IgD-negative memory B cell (primary cell): ENCODE results near the gene UVRAG. TPM values are rescaled to one million over a fixed set of nuclear protein-coding genes. Genes with fewer than 3 reads are reported as not detected.
A peak's percentile ranks its signal among the peaks of the same experiment; 100 is the strongest.

ENCODE experiments used
- H3K27ac Mint-ChIP-seq, 3 donors: one replicate each; pipeline ENCODE4 v1.8.0; 2020 to 2022; ENCODE audit warnings: mild to moderate bottlenecking in 3 of 3, mixed read lengths in 3 of 3, moderate library complexity in 1 of 3
- H3K27me3 Mint-ChIP-seq: one replicate; pipeline ENCODE4 v1.8.0; 2021; ENCODE audit warnings: mixed read lengths
- H3K36me3 Mint-ChIP-seq: one replicate; pipeline ENCODE4 v1.8.0; 2020; ENCODE audit warnings: mild to moderate bottlenecking, mixed read lengths
- H3K4me1 Mint-ChIP-seq, 3 donors: one replicate each; pipeline ENCODE4 v1.8.0; 2020 to 2022; ENCODE audit warnings: mixed read lengths in 3 of 3, mild to moderate bottlenecking in 1 of 3
- H3K4me3 Mint-ChIP-seq, 4 donors: one replicate each; pipeline ENCODE4 v1.8.0; 2020 to 2022; ENCODE audit warnings: mild to moderate bottlenecking in 4 of 4, mixed read lengths in 4 of 4, moderate library complexity in 3 of 4
- H3K9me3 Mint-ChIP-seq, 3 donors: one replicate each; pipeline ENCODE4 v1.8.0; 2020 to 2021; ENCODE audit warnings: mixed read lengths in 3 of 3, mild to moderate bottlenecking in 1 of 3
- polyA plus RNA-seq: library from polyadenylated mRNA; unstranded; fragments of 300-500 nt; fragmentation: Illumina TruSeq; gene quantifications from one replicate; pipeline ENCODE4 v1.2.3, GENCODE V29; 2021

Gene UVRAG
- polyA plus RNA-seq, 1 donor from 2014 or later, result 79.9 TPM

DNA sequence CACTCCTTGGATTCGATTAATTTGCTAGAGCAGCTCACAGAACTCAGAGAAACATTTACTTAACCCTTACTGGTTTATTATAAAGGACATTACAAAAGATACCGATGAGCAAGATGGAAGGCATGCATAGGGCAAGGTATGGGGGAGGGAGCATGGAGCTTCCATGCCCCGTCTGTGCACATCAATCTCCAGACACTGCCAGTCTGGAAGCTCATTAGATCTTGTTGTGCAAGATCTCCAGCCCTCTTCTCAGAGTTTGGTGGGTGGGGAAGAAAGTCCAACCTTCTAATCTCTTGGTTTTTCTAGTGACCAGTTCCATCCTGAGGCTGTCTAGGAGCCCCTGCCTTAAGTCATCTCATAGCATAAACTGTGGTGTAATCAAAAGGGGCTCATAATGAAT lies 190.7 kb downstream of the UVRAG start:
- H3K9me3 Mint-ChIP-seq, result peaks cover 0 to 7% (median under 1%) of the 10 kb centered on the region in 3 donors
- peaks cover 21% of the 10 kb centered on the region for H3K36me3 Mint-ChIP-seq
- H3K4me3 Mint-ChIP-seq, result no peak overlapping the region
- H3K27me3 Mint-ChIP-seq, result no peaks in the 10 kb centered on the region
- peak overlapping the region in 1 of 3 donors; percentile 8 for H3K27ac Mint-ChIP-seq
- peaks cover 1 to 12% (median 2%) of the 10 kb centered on the region in 3 donors for H3K4me1 Mint-ChIP-seq

DNA sequence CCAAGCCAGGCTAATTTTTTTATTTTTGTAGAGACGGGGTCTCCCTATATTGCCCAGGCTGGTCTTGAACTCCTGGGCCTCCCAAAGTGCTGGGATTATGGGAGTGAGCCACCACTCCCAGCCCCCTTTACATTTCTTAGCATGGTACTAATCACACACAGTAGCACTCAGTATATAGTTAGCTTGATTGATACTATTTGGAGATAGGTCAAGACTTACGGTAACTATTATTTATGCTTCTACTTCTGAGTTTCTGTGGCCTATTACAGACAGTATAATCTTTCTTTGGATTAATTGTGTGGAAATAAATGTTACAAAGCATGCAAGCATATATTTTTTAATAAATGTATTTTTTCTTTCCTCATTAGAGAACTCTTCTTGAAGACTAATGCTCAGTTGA lies 192.2 kb downstream of the UVRAG start:
- peaks cover 13% of the 10 kb centered on the region for H3K36me3 Mint-ChIP-seq
- H3K27ac Mint-ChIP-seq, result no peak overlapping the region
- no peaks in the 10 kb centered on the region for H3K9me3 Mint-ChIP-seq
- H3K4me1 Mint-ChIP-seq, result peaks cover 0 to 16% (median 1%) of the 10 kb centered on the region in 3 donors
- H3K27me3 Mint-ChIP-seq, result no peaks in the 10 kb centered on the region
- H3K4me3 Mint-ChIP-seq, result no peak overlapping the region

DNA sequence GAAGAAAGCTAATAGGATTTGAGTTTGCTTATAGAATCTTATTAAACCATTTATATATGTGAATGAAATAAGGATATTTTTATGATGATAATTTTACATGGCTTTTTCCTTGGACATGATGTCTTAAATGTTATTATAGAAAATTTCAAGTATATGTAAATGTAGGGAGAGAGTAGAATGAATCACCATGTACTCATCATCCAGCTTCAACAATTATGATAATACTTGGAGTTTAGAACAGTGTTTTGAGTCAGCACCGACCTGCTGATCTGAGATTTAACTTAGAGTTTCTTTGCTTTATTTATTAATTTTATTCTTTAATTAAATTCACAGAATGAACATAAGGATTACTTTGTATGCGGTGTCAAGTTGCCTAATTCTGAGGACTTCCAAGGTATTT lies 193.5 kb downstream of the UVRAG start:
- peaks cover 0 to 11% (median 3%) of the 10 kb centered on the region in 3 donors for H3K4me1 Mint-ChIP-seq
- H3K36me3 Mint-ChIP-seq, result peaks cover 9% of the 10 kb centered on the region
- H3K27me3 Mint-ChIP-seq, result no peaks in the 10 kb centered on the region
- no peak overlapping the region for H3K4me3 Mint-ChIP-seq
- H3K9me3 Mint-ChIP-seq, result no peaks in the 10 kb centered on the region
- no peak overlapping the region for H3K27ac Mint-ChIP-seq

DNA sequence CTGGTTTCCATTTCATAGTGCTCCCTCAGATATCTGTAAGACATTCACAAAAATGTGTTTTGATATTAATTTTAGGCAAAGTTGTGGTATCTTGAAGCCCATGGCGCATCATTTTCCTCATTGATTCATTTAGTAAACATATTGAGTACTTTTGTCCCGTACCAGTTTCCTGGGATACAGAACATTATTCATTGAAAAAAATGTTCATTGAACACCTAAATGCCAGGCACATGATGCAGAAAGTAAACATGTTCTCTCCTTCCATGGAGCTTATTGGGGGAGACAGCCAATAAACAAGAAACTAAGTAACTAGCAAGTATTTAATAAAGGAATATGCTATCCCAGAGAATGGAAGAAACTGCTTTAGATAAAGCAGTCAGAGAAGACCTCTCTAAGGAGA lies 195.0 kb downstream of the UVRAG start:
- Mint-ChIP-seq H3K27me3 (no peaks in the 10 kb centered on the region), H3K4me1 (peaks cover 0 to 11% (median 6%) of the 10 kb centered on the region in 3 donors), H3K4me3 (no peak overlapping the region), H3K36me3 (peaks cover 11% of the 10 kb centered on the region), H3K9me3 (peaks cover 0 to 3% (median 0%) of the 10 kb centered on the region in 3 donors), H3K27ac (peak overlapping the region in 1 of 3 donors; percentile 25)

DNA sequence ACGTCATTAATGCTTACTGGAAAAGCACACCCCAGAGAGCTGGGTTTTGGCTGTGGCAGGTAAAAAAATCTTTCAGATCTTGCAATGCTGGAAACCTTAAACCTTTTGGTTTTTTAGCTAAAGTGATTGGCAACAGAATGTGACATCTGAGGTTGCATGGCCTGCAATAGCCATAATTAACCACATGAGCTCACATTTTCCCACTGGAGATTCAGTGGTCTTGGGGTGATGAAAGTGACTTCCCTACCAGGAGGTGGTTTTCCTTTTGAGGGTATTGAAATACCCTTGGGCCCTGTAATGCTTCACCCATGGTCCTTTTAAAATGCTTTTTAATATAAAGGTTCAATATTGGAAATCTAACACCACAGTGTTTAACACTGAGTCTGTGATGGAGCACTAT lies 198.5 kb downstream of the UVRAG start:
- Mint-ChIP-seq H3K9me3 (peaks cover 0 to 7% (median 4%) of the 10 kb centered on the region in 3 donors), H3K27me3 (no peaks in the 10 kb centered on the region), H3K36me3 (peaks cover 18% of the 10 kb centered on the region), H3K4me1 (peaks cover 0 to 10% (median 6%) of the 10 kb centered on the region in 3 donors), H3K27ac (no peak overlapping the region), H3K4me3 (no peak overlapping the region)

DNA sequence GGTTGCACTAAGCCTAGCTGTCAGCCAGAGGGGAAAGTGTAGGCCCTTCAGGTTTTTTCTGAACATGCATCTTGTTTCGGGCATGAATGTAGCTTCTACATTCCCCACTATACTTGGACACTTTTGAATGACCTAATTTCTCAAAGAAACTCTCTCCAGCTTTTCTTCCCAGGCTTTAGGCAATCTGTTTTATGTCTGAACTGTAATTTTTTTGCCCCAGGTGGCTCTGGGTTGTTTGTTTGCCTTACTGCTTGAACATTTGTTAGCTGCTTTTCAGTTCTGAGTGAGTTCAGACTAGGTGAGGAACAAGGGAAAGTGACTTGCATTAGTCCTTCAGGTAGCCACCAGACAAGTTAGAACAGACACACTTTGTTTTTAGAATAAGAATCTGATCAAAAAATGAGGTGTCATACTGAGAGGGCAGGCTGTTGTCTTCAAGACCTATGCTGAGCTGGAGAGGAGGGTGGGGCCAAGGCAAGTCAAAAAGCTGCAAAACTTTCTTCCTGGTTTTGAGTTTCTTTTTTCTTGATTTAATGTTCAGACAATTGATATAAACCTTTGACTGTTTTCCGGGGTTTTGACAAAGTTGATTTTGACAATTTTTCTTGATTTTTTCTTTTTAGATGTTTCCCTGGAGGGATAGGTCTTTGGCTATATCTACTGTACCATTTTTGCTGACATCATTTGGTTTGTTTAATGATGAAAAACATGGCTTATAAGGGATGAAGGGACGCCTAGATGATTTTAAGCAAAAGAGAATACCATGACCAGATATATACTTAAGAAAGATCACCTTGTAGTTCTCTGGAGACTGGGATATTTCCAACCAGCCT lies 208.4 kb downstream of the UVRAG start:
- no peaks in the 10 kb centered on the region for H3K9me3 Mint-ChIP-seq
- H3K4me3 Mint-ChIP-seq, result no peak overlapping the region
- H3K36me3 Mint-ChIP-seq, result peaks cover 12% of the 10 kb centered on the region
- peaks cover 10 to 21% (median 19%) of the 10 kb centered on the region in 3 donors for H3K4me1 Mint-ChIP-seq
- peak overlapping the region in 1 of 3 donors; percentile 63 for H3K27ac Mint-ChIP-seq
- H3K27me3 Mint-ChIP-seq, result no peaks in the 10 kb centered on the region

DNA sequence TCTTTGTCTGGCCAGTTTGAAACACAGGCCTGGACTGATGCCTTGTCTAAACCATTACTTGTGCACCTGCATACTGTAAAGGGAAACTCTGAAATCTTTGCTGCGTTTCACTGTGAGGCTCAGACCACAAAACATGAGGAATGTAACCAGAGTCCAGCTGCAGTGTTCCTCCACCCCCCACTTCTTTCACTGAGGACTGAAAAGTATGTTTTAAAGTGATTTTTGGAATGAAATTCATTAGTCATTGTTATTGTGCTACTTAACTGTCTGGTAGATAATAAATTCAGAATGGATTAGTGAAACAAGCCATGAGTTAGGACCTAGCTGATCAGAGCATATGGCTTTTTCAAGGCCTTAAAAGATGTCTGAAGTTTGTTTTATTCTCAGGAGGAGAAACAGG lies 210.1 kb downstream of the UVRAG start:
- H3K4me3 Mint-ChIP-seq, result no peak overlapping the region
- H3K27ac Mint-ChIP-seq, result peak overlapping the region in 2 of 3 donors; percentile 47 to 72
- no peaks in the 10 kb centered on the region for H3K27me3 Mint-ChIP-seq
- no peaks in the 10 kb centered on the region for H3K9me3 Mint-ChIP-seq
- peaks cover 6% of the 10 kb centered on the region for H3K36me3 Mint-ChIP-seq
- H3K4me1 Mint-ChIP-seq, result peaks cover 7 to 29% (median 23%) of the 10 kb centered on the region in 3 donors

DNA sequence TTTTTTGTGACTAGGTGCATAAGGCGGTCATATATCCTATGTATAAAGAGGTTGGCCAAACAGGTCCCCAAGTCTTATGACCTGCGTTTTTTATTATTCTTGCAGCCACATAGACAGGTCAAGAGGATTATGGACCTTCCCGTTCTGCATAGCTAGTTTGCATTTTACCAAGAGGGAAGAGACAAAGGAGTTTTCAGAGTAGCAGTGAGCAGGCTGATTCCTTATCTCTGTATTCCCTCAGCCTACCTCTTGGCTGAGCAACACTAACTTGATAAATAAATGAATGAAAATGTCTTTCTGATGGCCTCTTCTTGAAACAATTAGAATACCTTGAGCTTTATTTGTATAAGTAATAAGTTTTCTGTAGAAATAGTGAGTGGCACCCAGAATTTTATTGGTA lies 210.8 kb downstream of the UVRAG start:
- Mint-ChIP-seq H3K36me3 (peaks cover 8% of the 10 kb centered on the region), H3K4me1 (peaks cover 10 to 30% (median 26%) of the 10 kb centered on the region in 3 donors), H3K4me3 (no peak overlapping the region), H3K27me3 (no peaks in the 10 kb centered on the region), H3K27ac (no peak overlapping the region), H3K9me3 (no peaks in the 10 kb centered on the region)

DNA sequence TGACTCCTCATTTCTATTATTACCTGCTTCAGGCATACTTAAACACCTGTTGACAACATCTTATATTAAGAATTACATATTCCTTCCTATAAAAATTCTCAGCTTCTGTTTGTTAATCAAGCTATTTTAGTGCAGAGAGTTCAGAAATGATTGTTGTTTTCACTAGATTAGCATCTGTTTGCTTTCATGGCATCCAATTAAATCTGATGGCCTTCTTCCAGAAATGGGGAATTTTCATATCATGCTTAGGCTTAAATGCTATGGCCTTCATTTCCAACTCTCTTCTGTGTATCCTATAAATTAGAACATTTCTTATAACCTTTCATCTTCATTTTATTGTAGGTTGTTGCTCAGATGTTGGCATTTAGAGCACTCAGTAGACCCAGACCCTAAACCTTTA lies 211.3 kb downstream of the UVRAG start:
- peaks cover 8% of the 10 kb centered on the region for H3K36me3 Mint-ChIP-seq
- H3K4me3 Mint-ChIP-seq, result no peak overlapping the region
- H3K4me1 Mint-ChIP-seq, result peaks cover 10 to 35% (median 26%) of the 10 kb centered on the region in 3 donors
- no peaks in the 10 kb centered on the region for H3K9me3 Mint-ChIP-seq
- H3K27ac Mint-ChIP-seq, result no peak overlapping the region
- no peaks in the 10 kb centered on the region for H3K27me3 Mint-ChIP-seq

DNA sequence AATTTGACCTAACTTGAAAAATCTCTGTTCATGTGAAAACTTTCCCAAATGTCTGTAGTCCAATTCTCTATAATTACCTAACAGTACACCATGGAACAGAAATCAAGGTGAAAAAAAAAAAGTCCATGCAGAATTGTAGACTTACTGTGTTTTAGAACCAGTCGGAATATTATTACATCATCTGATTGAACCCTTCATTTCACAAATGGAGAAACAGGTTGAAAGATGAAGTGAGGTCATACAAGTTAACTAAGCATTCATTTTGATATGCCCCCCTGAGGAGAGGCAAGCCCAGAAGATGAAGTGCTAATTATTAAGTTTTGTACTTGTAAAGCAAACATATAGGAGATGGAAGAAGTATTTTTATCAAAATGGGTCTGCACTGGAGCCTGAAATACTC lies 211.9 kb downstream of the UVRAG start:
- Mint-ChIP-seq H3K9me3 (no peaks in the 10 kb centered on the region), H3K4me3 (no peak overlapping the region), H3K36me3 (peaks cover 8% of the 10 kb centered on the region), H3K27me3 (no peaks in the 10 kb centered on the region), H3K4me1 (peaks cover 12 to 39% (median 26%) of the 10 kb centered on the region in 3 donors), H3K27ac (peak overlapping the region in 1 of 3 donors; percentile 39)

DNA sequence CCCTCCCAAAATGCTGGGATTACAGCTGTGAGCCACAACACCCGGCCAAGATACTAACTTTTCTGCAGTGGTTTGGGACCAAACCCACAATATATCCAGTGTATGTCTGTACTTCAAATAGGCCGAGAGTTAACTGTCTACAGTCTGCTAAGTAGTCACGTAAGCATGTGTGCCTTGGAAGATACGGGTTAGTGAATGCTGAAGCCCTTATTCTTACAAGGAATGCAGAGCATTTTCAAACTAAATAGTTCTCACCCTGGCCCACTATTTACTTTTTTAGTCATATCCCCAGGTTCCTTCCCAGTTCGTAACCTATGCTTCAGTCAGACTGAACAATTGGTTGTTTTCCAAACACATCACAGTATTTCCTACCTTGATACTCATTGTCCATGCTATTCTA lies 215.3 kb downstream of the UVRAG start:
- no peaks in the 10 kb centered on the region for H3K27me3 Mint-ChIP-seq
- H3K9me3 Mint-ChIP-seq, result no peaks in the 10 kb centered on the region
- H3K27ac Mint-ChIP-seq, result peak overlapping the region in 1 of 3 donors; percentile 1
- peaks cover 8% of the 10 kb centered on the region for H3K36me3 Mint-ChIP-seq
- peaks cover 13 to 33% (median 25%) of the 10 kb centered on the region in 3 donors for H3K4me1 Mint-ChIP-seq
- no peak overlapping the region for H3K4me3 Mint-ChIP-seq

DNA sequence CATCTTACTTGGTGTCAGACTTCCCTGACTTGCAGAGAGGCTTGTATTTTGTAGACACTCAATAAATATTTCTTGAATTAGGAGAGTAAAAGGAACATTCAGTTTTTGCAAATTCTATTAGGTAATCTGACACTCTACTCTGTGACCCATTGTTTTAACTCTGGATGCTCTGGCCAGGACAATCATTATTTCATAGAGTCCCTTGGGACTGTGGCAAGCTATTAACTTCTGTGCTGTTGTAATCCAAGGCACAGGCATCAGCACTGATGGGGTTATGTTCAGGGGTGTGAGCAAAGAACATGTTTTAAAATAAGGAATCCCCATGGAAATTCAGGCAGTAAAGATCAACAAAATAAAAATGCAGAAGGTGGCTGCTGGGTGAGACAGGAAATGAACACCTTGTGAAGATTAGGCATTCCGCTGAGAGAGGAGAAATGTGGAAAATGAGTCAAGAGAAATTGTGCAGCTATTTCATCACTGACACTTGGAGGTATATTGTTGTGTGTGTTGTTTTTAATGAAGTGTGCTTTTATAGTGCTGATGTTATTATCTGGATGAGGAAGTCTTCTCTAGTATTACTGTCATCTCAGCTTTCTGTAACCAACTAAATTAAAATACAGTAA lies 216.1 kb downstream of the UVRAG start:
- Mint-ChIP-seq H3K27me3 (no peaks in the 10 kb centered on the region), H3K27ac (peak overlapping the region in 2 of 3 donors; percentile 26 to 32), H3K4me1 (peaks cover 13 to 31% (median 25%) of the 10 kb centered on the region in 3 donors), H3K36me3 (peaks cover 8% of the 10 kb centered on the region), H3K9me3 (no peaks in the 10 kb centered on the region), H3K4me3 (no peak overlapping the region)

DNA sequence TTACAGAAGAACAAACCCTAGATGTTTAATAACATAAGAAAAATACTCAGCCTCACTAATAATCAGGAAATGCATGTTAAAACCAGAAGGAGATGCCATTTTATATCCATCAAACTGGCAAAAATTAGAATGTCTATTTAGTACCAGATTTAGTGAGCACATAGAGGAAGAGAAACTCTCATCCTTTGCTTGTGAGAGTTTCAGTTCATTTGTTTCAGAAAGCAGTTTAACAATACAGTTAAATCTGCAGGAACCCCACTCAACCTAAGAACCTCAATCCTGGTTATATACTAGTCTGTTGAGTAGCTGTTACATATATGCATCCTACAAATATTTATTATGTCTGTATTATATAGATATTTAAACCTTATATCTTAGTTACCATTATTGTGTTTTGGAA lies 218.7 kb downstream of the UVRAG start:
- Mint-ChIP-seq H3K27ac (no peak overlapping the region), H3K9me3 (peaks cover 0 to 1% (median 0%) of the 10 kb centered on the region in 3 donors), H3K4me3 (no peak overlapping the region), H3K36me3 (peaks cover 5% of the 10 kb centered on the region), H3K27me3 (no peaks in the 10 kb centered on the region), H3K4me1 (peaks cover 9 to 22% (median 18%) of the 10 kb centered on the region in 3 donors)

DNA sequence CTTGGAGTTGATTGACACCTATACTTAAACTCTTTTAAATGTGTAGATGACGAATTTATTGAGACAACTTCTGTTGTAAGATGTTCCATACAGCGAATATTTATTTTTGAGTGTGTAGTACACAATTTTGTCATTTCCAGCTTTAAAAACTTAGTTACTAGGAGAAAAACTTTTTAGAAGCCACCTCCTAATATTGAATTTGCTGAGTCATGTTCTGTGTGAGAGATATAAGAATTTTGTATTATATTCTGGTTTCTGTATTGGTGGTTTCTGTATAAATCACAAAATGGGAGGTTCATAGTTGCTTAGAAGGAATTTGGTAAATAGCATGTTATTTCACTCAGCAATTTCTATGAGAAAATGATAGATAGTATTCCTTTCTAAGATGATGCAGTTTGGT lies 220.0 kb downstream of the UVRAG start:
- peaks cover 5% of the 10 kb centered on the region for H3K36me3 Mint-ChIP-seq
- H3K27ac Mint-ChIP-seq, result no peak overlapping the region
- H3K4me3 Mint-ChIP-seq, result no peak overlapping the region
- H3K27me3 Mint-ChIP-seq, result no peaks in the 10 kb centered on the region
- peaks cover 9 to 16% (median 14%) of the 10 kb centered on the region in 3 donors for H3K4me1 Mint-ChIP-seq
- H3K9me3 Mint-ChIP-seq, result peaks cover 0 to 2% (median 0%) of the 10 kb centered on the region in 3 donors

DNA sequence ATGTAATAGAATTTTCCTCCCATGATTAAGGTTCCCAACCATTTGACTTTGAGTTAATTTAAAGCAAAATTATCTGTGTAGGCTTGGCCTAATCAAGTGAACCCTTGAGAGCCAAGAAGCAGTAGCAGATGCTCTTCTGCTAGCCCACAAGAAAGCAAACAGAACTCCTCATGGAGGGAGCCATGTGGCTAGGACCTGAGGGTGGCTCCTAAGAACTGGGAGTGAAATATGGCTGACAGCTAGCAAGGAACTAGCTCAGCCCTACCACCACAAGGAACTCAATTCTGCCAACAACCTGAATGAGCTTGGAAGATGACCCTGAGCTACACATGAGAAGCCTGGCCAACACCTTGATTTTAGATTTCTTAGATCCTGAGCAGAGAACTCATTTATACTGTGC lies 223.6 kb downstream of the UVRAG start:
- Mint-ChIP-seq H3K4me3 (no peak overlapping the region), H3K9me3 (peaks cover 0 to 4% (median 0%) of the 10 kb centered on the region in 3 donors), H3K4me1 (peaks cover under 1 to 5% (median 2%) of the 10 kb centered on the region in 3 donors), H3K27me3 (no peaks in the 10 kb centered on the region), H3K27ac (peak overlapping the region in 2 of 3 donors; percentile 14 to 62), H3K36me3 (peaks cover 8% of the 10 kb centered on the region)
